ENCODE data around the gene ABHD4. TPM values are rescaled to one million over a fixed set of nuclear protein-coding genes. Genes with fewer than 3 reads are reported as not detected.
A peak's percentile ranks its signal among the peaks of the same experiment; 100 is the strongest.

The ABHD4 gene
- total and polyA plus RNA-seq, 2 experiments from 2014 or later = 39.1 to 40.0 TPM

GRCh38 chr14:22561661-22562579, 36.2 kb upstream of the ABHD4 start:
- no peaks in the 10 kb centered on the region for H3K27me3 ChIP-seq (ENCODE audit: insufficient read depth)
- Mint-ChIP-seq H3K36me3 (ENCODE audit: low read depth) (peaks cover 19% of the 10 kb centered on the region; the same call in 2 of the 3 replicates), H3K4me1 (peaks cover 24% of the 10 kb centered on the region), H3K9me3 (peaks cover 3% of the 10 kb centered on the region; the same call in 1 of the 3 replicates), H3K27me3 (ENCODE audit: insufficient read depth, low read depth, poor library complexity) (peaks cover 5% of the 10 kb centered on the region), H3K4me3 (no peak overlapping the region), H3K27ac (no peak overlapping the region)
- H3K36me3 ChIP-seq (ENCODE audit: insufficient read depth) = peaks cover 8% of the 10 kb centered on the region; the same call in 1 of the 2 replicates
- no peak overlapping the region for H3K4me2 ChIP-seq
- H3K9me2 ChIP-seq (ENCODE audit: insufficient read depth) = no peaks in the 10 kb centered on the region
- peaks cover 12% of the 10 kb centered on the region; the same call in 1 of the 2 replicates for H3F3A ChIP-seq (replicated peaks; ENCODE audit: low read depth)
- H2AFZ ChIP-seq = no peak overlapping the region
- H4K20me1 ChIP-seq (replicated peaks; ENCODE audit: insufficient read depth) = no peaks in the 10 kb centered on the region
- TF ChIP-seq ETS1 (IDR thresholded peaks at IDR 0.05) (no peak), ZNF462 (CRISPR knock-in tag; IDR thresholded peaks at IDR 0.05) (no peak), CTCF (conservative IDR thresholded peaks at IDR 0.05; ENCODE audit: low read depth in 2 of 2) (no peak), EZH2 (IDR thresholded peaks at IDR 0.05; ENCODE audit: low read depth, unreplicated experiment) (no peak), CREB1 (CRISPR knock-in tag; IDR thresholded peaks at IDR 0.05; ENCODE audit: low read depth) (no peak), ZNF331 (CRISPR knock-in tag; IDR thresholded peaks at IDR 0.05; ENCODE audit: low read depth) (no peak)
- H3K79me2 ChIP-seq (replicated peaks; ENCODE audit: insufficient read depth) = peaks cover 11% of the 10 kb centered on the region
- H3K4me3 ChIP-seq = no peak overlapping the region
- no peak for ATAC-seq
- H3K27ac ChIP-seq (ENCODE audit: low read depth) = 0 out of 2 replicates have a peak overlapping the region, but pooled peaks have one; percentile 14
- peaks cover 26% of the 10 kb centered on the region for H3K4me1 ChIP-seq (ENCODE audit: insufficient read depth)
- no peak for DNase-seq (ENCODE audit: low spot score)
